ENCODE results near the gene BTN3A1.

DNA sequence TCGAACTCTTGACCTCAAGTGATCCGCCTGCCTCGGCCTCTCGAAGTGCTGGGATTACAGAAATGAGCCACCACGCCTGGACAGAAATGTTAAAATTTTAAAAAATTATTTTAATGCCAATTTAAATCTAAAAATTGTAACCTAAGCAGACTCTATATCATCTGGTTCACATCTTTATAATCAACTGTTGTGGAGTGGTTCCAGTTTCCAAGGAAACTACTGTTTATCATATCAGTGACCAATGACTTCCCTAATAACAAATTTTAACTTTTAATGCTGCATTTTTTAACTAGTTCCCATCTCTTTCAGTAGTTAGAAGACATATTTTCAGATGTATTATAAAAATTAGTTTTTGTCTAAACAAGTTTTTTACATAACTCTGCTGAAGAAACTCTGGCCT lies 42.3 kb upstream of the BTN3A1 start:
- TF ChIP-seq SP1 (IDR thresholded peaks at IDR 0.05; ENCODE audit: low read depth, low read length) (no peak), EZH2 (IDR thresholded peaks at IDR 0.05; ENCODE audit: borderline replicate concordance, control insufficient read depth, low read depth, low read length) (no peak), POLR2AphosphoS5 (IDR thresholded peaks at IDR 0.05; ENCODE audit: low read length) (no peak), CTCF (IDR thresholded peaks at IDR 0.05 in 2 of 3, conservative IDR thresholded peaks at IDR 0.05 in 1 of 3; ENCODE audit: control insufficient read depth in 2 of 3, extremely low read depth in 1 of 3, insufficient read depth in 1 of 3, low read depth in 3 of 3, low read length in 3 of 3) (no peak), DPF2 (IDR thresholded peaks at IDR 0.05) (no peak), CREB1 (IDR thresholded peaks at IDR 0.05; ENCODE audit: low read depth) (no peak), TCF12 (IDR thresholded peaks at IDR 0.05; ENCODE audit: low read depth, low read length) (no peak), SUZ12 (IDR thresholded peaks at IDR 0.05; ENCODE audit: unreplicated experiment) (no peak), FOXM1 (IDR thresholded peaks at IDR 0.05; ENCODE audit: low read depth, low read length) (no peak), SPI1 (IDR thresholded peaks at IDR 0.05; ENCODE audit: borderline replicate concordance, insufficient read depth, low read depth, low read length) (no peak), NFXL1 (IDR thresholded peaks at IDR 0.05; ENCODE audit: borderline replicate concordance) (no peak), CHD2 (IDR thresholded peaks at IDR 0.05; ENCODE audit: borderline replicate concordance, low read depth, low read length) (no peak), KDM1A (IDR thresholded peaks at IDR 0.05; ENCODE audit: borderline replicate concordance) (no peak), YY1 (IDR thresholded peaks at IDR 0.05; ENCODE audit: low read depth, low read length) (no peak)
